ENCODE data around the gene CLEC17A. TPM values are rescaled to one million over a fixed set of nuclear protein-coding genes. Genes with fewer than 3 reads are reported as not detected.

The CLEC17A gene
- total RNA-seq, 1 experiment from 2014 or later: not detected

DNA sequence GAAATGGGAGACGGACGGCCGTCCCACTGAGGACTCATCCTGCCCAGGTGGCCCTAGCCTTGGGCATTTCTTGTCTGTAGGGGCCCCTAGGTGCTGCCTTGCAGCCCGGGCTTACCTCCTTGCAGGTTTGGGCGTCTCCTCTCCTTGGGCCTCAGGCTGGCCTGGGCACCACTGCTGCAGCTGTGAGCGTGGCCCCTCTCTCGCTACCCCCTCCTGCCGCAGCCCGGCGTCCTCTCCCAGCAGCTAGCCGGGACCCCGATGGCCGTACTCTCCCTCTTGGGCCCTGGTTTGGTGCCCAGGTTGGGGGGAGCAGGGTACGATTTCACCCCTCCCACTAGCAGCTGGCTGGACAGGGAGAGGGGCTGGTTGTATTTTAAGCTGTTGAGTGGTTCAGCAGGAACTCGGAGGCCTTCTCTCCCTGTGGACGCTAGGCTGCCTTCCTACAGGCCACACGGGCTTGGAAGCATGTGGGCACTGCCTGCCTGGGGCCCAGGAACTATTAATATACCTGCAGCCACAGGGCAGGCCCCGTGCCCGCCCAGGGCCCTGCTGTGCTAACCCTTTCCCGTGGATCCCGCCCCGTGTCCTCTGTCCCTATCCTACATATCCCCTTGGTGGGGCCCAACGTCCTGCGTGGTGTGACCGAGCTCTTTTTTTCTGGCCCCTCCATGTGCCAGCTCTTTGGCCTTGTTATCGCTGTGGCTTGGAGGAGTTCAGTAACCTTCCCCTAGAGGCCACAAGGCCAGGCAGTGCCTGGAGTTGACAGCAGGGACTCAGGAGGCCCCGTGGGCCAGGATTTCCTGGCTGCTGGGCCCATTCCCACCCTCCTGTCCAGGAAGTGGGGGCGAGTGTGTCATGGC lies 22.7 kb upstream of the CLEC17A start:
- peak in 1 of 2 experiments; percentile 29 for DNase-seq
- Histone ChIP-seq H3K4me3 (no peak overlapping the region), H3K4me2 (no peak overlapping the region), H3K4me1 (replicated peaks; ENCODE audit: insufficient read depth) (0 out of 2 replicates have a peak, but pooled peaks cover 6% of the 10 kb centered on the region), H3K36me3 (ENCODE audit: low read depth) (peaks cover 11% of the 10 kb centered on the region; the same call in 1 of the 2 replicates), H3K9me3 (ENCODE audit: insufficient read depth, low read depth) (no peaks in the 10 kb centered on the region), H4K20me1 (ENCODE audit: insufficient read depth) (peaks cover 37% of the 10 kb centered on the region), H3K9me2 (ENCODE audit: insufficient read depth) (no peaks in the 10 kb centered on the region), H3K27ac (no peak overlapping the region), H3K79me2 (ENCODE audit: low read depth) (peaks cover 61% of the 10 kb centered on the region), H2AFZ (no peak overlapping the region), H3K27me3 (ENCODE audit: insufficient read depth, low read depth) (no peaks in the 10 kb centered on the region), H3F3A (ENCODE audit: insufficient read depth, low read depth) (peaks cover 17% of the 10 kb centered on the region)
- no TSS peak for BruUV-seq (replicated peaks)
- intact Hi-C loops (cut with micrococcal nuclease; ENCODE audit: unreplicated experiment): no loop called here
- ChIA-PET POLR2A (ENCODE audit: unreplicated experiment) (no interaction called here), CTCF (no interaction called here)
- TF ChIP-seq EZH2 (IDR thresholded peaks at IDR 0.05; ENCODE audit: low read depth) (no peak), CTCF (conservative IDR thresholded peaks at IDR 0.05) (no peak)

GRCh38 chr19:14560776-14561108 lies 22.1 kb upstream of the CLEC17A start:
- POLR2A ChIA-PET (ENCODE audit: unreplicated experiment): no interaction called here
- Histone ChIP-seq H3K4me1 (replicated peaks; ENCODE audit: insufficient read depth) (0 out of 2 replicates have a peak, but pooled peaks cover 6% of the 10 kb centered on the region), H2AFZ (no peak overlapping the region), H3K9me2 (ENCODE audit: insufficient read depth) (no peaks in the 10 kb centered on the region), H3F3A (ENCODE audit: insufficient read depth, low read depth) (peaks cover 13% of the 10 kb centered on the region), H3K9me3 (ENCODE audit: insufficient read depth, low read depth) (no peaks in the 10 kb centered on the region), H3K4me2 (no peak overlapping the region), H3K27ac (no peak overlapping the region), H3K36me3 (ENCODE audit: low read depth) (peaks cover 14% of the 10 kb centered on the region; the same call in 1 of the 2 replicates), H3K79me2 (ENCODE audit: low read depth) (peaks cover 58% of the 10 kb centered on the region), H3K4me3 (no peak overlapping the region), H4K20me1 (ENCODE audit: insufficient read depth) (peaks cover 37% of the 10 kb centered on the region), H3K27me3 (ENCODE audit: insufficient read depth, low read depth) (no peaks in the 10 kb centered on the region)
- TF ChIP-seq EZH2 (IDR thresholded peaks at IDR 0.05; ENCODE audit: low read depth): no peak
- TF ChIP-seq CTCF (conservative IDR thresholded peaks at IDR 0.05): no peak
- no peak for DNase-seq
- CTCF ChIA-PET: no interaction called here
- intact Hi-C loops (cut with micrococcal nuclease; ENCODE audit: unreplicated experiment): no loop called here
- no TSS peak for BruUV-seq (replicated peaks)

DNA sequence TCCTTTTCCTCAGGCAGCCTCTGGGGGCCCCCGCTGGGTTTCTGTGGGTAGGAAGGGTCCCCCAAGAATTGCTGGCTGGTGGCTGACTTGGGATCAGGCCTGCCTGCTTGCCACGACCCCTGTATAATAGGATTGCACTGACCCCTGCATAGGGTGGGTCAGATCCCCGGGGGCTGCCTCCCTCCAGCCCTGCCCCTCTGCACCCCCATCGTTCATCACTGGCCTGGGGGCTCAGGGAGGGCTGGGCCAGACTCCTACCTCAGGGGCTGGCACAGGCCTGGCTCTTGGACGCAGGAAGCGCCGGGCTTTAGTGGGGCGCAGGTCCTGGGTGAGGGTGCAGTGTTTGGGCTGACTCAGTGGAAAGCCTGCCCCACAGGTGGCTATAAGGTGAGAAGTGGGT lies 21.6 kb upstream of the CLEC17A start:
- H3K27ac ChIP-seq: no peak overlapping the region
- BruUV-seq (replicated peaks): no TSS peak

More for the DNA sequence above, 21.6 kb upstream of the CLEC17A start:
- intact Hi-C loops (cut with micrococcal nuclease; ENCODE audit: unreplicated experiment): no loop called here
- H3K9me2 ChIP-seq (ENCODE audit: insufficient read depth): no peaks in the 10 kb centered on the region
- H3K4me3 ChIP-seq: no peak overlapping the region
- peaks cover 8% of the 10 kb centered on the region; the same call in 1 of the 2 replicates for H3F3A ChIP-seq (ENCODE audit: insufficient read depth, low read depth)
- H3K9me3 ChIP-seq (ENCODE audit: insufficient read depth, low read depth): no peaks in the 10 kb centered on the region
- no peak for TF ChIP-seq EZH2 (IDR thresholded peaks at IDR 0.05; ENCODE audit: low read depth)
- no peak for TF ChIP-seq CTCF (conservative IDR thresholded peaks at IDR 0.05)
- ChIA-PET POLR2A (ENCODE audit: unreplicated experiment) (no interaction called here), CTCF (no interaction called here)
- H2AFZ ChIP-seq: no peak overlapping the region
- peaks cover 14% of the 10 kb centered on the region; the same call in 1 of the 2 replicates for H3K36me3 ChIP-seq (ENCODE audit: low read depth)
- peaks cover 53% of the 10 kb centered on the region for H3K79me2 ChIP-seq (ENCODE audit: low read depth)
- no peaks in the 10 kb centered on the region for H3K27me3 ChIP-seq (ENCODE audit: insufficient read depth, low read depth)
- H4K20me1 ChIP-seq (ENCODE audit: insufficient read depth): peaks cover 36% of the 10 kb centered on the region
- H3K4me2 ChIP-seq: no peak overlapping the region
- 0 out of 2 replicates have a peak, but pooled peaks cover 3% of the 10 kb centered on the region for H3K4me1 ChIP-seq (replicated peaks; ENCODE audit: insufficient read depth)
- no peak for DNase-seq
